Measurements from ENCODE around the gene KCNN4. TPM values are rescaled to one million over a fixed set of nuclear protein-coding genes. Genes with fewer than 3 reads are reported as not detected.
"Not testable (repeated sequence)": the region's sequence is repeated elsewhere in the genome, so short reads cannot be mapped to it uniquely, and the experiment has no call there.

Gene KCNN4
- total and polyA plus RNA-seq, 10 donors = 14.3 to 77.6 (median 22.6) TPM

DNA sequence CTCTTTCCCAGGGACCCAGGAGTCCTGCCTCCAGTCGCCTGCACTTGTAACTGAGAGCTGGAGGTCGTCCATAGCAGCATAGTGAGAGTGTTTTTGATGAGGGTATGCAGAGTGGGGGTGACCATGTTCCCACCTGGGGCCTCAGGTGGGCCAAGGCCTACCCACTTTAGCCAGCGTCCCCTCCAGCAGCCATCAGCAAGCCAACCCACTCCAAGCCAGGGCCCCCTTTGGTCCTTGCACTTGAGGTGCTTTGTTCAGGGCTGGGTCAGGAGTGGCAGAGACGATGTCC, 14.1 kb downstream of the KCNN4 start:
- DNase-seq = no peak
- WGBS, 5 donors = 68 to 82% (median 78%) methylated on average over 1 to 4 of the region's 4 CpGs
- Histone ChIP-seq H3K27me3 (replicated peaks in 1 of 7) (no peaks in the 10 kb centered on the region), H3K9me3 (no peaks in the 10 kb centered on the region), H3K4me1 (peaks cover 26 to 78% (median 49%) of the 10 kb centered on the region in 6 donors), H3K4me3 (no peak overlapping the region), H3K27ac (peak overlapping the region; percentile 61 to 89 (median 81)), H3K36me3 (peaks cover 0 to 48% (median 10%) of the 10 kb centered on the region in 6 donors)
- intact Hi-C loops (cut with DNase I; ENCODE audit: low total_unique reads) = no loop called here
- TF ChIP-seq POLR2A (IDR thresholded peaks at IDR 0.05) = no peak
- TF ChIP-seq POLR2AphosphoS5 (IDR thresholded peaks at IDR 0.05) = no peak
- TF ChIP-seq, protein P1, sequence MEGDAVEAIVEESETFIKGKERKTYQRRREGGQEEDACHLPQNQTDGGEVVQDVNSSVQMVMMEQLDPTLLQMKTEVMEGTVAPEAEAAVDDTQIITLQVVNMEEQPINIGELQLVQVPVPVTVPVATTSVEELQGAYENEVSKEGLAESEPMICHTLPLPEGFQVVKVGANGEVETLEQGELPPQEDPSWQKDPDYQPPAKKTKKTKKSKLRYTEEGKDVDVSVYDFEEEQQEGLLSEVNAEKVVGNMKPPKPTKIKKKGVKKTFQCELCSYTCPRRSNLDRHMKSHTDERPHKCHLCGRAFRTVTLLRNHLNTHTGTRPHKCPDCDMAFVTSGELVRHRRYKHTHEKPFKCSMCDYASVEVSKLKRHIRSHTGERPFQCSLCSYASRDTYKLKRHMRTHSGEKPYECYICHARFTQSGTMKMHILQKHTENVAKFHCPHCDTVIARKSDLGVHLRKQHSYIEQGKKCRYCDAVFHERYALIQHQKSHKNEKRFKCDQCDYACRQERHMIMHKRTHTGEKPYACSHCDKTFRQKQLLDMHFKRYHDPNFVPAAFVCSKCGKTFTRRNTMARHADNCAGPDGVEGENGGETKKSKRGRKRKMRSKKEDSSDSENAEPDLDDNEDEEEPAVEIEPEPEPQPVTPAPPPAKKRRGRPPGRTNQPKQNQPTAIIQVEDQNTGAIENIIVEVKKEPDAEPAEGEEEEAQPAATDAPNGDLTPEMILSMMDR (IDR thresholded peaks at IDR 0.05 in 8 of 11, conservative IDR thresholded peaks at IDR 0.05 in 3 of 11) = peak in 1 of 11 experiments; percentile 2

DNA sequence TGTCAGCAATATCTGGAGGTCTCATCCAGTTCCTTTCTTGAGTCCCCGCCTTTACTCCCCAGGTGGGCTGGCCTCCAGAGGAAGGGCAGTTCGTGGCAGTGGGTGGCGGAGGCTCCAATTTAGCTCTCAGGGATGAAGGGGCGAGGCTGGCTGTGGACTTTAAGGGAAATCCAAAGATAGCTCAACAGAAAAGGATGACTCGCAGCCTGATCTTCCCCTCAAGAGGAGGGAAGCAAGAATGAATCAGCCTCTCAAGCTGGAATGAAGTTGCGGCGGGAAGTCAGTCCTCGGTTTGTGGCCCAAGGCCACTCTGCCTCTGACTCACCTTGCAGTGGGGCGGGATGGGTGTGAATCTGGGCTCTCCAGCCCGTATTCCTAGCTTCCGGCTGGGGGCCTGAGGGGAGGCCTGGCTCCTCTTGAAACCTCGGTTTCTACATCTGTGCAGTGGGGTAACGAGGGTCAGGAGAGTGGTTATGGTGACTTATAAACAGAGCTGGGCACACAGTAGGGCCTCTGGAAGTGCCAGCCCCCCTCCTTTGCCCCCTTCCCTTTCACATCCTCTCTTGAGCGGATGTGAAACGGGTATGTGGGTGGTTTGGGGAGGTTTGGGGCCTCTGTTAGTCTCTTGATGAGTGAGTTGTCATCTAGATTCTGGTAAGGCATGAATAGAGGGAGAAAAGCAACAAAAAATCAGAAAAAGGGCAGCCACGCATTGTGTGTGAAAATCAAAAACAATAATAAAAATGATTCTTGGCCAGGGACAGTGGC, 15.5 kb downstream of the KCNN4 start:
- peak; percentile 83 for DNase-seq
- TF ChIP-seq POLR2AphosphoS5 (IDR thresholded peaks at IDR 0.05) = peak; percentile 58 to 68 (median 66)
- TF ChIP-seq, protein P1 (IDR thresholded peaks at IDR 0.05 in 8 of 11, conservative IDR thresholded peaks at IDR 0.05 in 3 of 11) = no peak
- Histone ChIP-seq H3K4me1 (peaks cover 26 to 72% (median 49%) of the 10 kb centered on the region in 6 donors), H3K27ac (peak overlapping the region; percentile 61 to 89 (median 81)), H3K4me3 (peak overlapping the region in 1 of 8 donors; percentile 30), H3K9me3 (no peaks in the 10 kb centered on the region), H3K27me3 (replicated peaks in 1 of 7) (no peaks in the 10 kb centered on the region), H3K36me3 (peaks cover 0 to 34% (median 8%) of the 10 kb centered on the region in 6 donors)
- 25 to 49% (median 30%) methylated on average over 15 to 16 of the region's 16 CpGs for WGBS, 5 donors
- intact Hi-C loops (cut with DNase I; ENCODE audit: low total_unique reads) = no loop called here

DNA sequence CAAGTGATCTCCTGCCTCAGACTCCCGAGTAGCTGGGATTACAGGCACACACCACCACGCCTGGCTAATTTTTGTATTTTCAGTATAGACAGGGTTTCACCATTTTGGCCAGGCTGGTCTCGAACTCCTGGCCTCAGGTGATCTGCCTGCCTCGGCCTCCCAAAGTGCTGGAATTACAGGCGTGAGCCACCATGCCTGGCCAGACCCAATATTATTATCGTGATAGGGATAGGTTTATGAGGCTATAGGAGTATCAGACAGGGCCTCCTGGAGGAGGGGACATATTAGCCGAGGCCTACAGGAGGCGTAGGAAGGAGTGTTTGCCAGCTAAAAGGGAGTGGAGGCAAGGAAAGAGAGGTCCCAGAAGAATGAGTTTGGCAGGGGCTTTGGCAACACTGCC, 16.1 kb downstream of the KCNN4 start:
- intact Hi-C loops (cut with DNase I; ENCODE audit: low total_unique reads); H3K9me3 ChIP-seq; H3K4me3 ChIP-seq; DNase-seq; H3K27me3 ChIP-seq (replicated peaks in 1 of 7): not testable (repeated sequence)
- Histone ChIP-seq H3K36me3 (peaks cover 0 to 28% (median 7%) of the 10 kb centered on the region in 6 donors), H3K4me1 (peaks cover 26 to 68% (median 49%) of the 10 kb centered on the region in 6 donors), H3K27ac (peak overlapping the region; percentile 61 to 89 (median 81))
- 68 to 83% (median 76%) methylated on average over 8 of the region's 8 CpGs for WGBS, 5 donors

DNA sequence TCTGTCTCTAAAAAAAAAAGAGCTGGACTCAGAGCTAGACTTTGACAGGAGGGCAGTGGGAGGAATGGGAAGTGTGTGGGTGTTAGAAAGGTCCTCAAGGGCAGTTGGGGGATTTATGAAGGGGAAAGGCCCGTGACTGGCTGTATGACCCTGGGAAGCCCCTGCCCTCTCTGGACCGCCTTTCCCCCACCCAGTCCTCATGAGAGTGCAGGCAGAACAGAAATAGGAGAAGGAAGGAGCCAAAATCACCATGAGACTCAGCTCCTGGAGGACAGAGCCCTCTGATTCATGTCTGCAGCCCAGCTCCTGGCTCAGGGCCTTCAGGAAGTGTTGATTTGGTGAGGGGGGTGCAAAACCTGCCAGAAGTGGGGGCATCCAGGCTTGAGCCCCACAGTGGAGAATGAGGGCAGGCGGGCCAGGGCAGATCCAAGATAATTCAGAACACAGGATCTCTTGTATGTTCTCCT, 17.3 kb downstream of the KCNN4 start:
- intact Hi-C loops (cut with DNase I; ENCODE audit: low total_unique reads) = no loop called here
- 30 to 58% (median 54%) methylated on average over 3 of the region's 3 CpGs for WGBS, 5 donors
- Histone ChIP-seq H3K27me3 (replicated peaks in 1 of 7) (no peaks in the 10 kb centered on the region), H3K4me1 (peaks cover 26 to 65% (median 55%) of the 10 kb centered on the region in 6 donors), H3K27ac (peak overlapping the region in 5 of 8 donors; percentile 36 to 68 (median 40)), H3K4me3 (no peak overlapping the region), H3K9me3 (no peaks in the 10 kb centered on the region), H3K36me3 (peaks cover 0 to 16% (median 0%) of the 10 kb centered on the region in 6 donors)
- no peak for DNase-seq
- no peak for TF ChIP-seq POLR2AphosphoS5 (IDR thresholded peaks at IDR 0.05)
- TF ChIP-seq, protein P1 (IDR thresholded peaks at IDR 0.05 in 8 of 11, conservative IDR thresholded peaks at IDR 0.05 in 3 of 11) = no peak
- TF ChIP-seq POLR2A (IDR thresholded peaks at IDR 0.05) = no peak
